MM.1S (cell line): Measurements from ENCODE around the gene BEND7.

ENCODE experiments used
- EZH2 ChIP-seq: fragments of 300-600 bp; sonication (generic); optimal IDR thresholded peaks from 2 replicates; pipeline ENCODE3; 2017; ENCODE audit warnings: low read depth, mild to moderate bottlenecking, antibody characterized with exemption, low read length, mixed read lengths
- EZH2phosphoT487 ChIP-seq: fragments of 300-600 bp; sonication (generic); IDR thresholded peaks from 2 replicates; pipeline ENCODE4 v1.6.1; 2018; ENCODE audit warnings: antibody characterized with exemption, low read length
- TF ChIP-seq, protein P1 (sequence below): fragments of 300-600 bp; sonication (generic); IDR thresholded peaks from 2 replicates; pipeline ENCODE4 v1.5.1; 2016; ENCODE audit warnings: antibody characterized with exemption, low read length, mixed read lengths

DNA sequence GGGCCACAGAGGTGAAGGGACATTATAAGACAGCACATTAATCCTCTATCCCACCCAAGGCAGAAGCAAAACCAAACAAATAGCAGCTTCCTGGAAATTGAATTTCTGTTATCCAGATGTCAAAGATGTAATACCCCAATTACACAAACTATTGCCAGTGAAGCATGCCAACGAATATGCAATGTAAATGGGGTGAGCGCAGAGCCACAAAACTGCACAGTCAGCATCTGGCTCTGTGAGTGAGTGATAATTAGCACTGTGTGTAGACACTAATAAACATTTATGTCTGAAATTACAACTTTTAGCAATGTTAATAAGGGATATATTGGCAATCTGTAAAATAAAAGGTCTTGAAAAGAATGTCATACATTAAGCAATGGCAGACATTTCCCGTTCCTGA lies 3.2 kb downstream of the BEND7 start:
- TF ChIP-seq, protein P1, sequence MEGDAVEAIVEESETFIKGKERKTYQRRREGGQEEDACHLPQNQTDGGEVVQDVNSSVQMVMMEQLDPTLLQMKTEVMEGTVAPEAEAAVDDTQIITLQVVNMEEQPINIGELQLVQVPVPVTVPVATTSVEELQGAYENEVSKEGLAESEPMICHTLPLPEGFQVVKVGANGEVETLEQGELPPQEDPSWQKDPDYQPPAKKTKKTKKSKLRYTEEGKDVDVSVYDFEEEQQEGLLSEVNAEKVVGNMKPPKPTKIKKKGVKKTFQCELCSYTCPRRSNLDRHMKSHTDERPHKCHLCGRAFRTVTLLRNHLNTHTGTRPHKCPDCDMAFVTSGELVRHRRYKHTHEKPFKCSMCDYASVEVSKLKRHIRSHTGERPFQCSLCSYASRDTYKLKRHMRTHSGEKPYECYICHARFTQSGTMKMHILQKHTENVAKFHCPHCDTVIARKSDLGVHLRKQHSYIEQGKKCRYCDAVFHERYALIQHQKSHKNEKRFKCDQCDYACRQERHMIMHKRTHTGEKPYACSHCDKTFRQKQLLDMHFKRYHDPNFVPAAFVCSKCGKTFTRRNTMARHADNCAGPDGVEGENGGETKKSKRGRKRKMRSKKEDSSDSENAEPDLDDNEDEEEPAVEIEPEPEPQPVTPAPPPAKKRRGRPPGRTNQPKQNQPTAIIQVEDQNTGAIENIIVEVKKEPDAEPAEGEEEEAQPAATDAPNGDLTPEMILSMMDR: no peak
- TF ChIP-seq EZH2 (no peak), EZH2phosphoT487 (no peak)
